ENCODE data around the gene HNRNPH2. TPM values are rescaled to one million over a fixed set of nuclear protein-coding genes. Genes with fewer than 3 reads are reported as not detected.

The HNRNPH2 gene
- total and polyA plus RNA-seq, 12 donors: 44.3 to 182 (median 69.9) TPM

GRCh38 chrX:101390664-101391525, 17.1 kb upstream of the HNRNPH2 start, which contains the start of gene RPL36A:
Gene RPL36A (plus strand): TSS chrX:101391011. CDS start chrX:101391044, 33 bp downstream.
- TF ChIP-seq POLR2A (IDR thresholded peaks at IDR 0.05): peak; percentile 51 to 73
- TF ChIP-seq CTCF (IDR thresholded peaks at IDR 0.05): peak; percentile 27 to 65 (median 58)
- intact Hi-C loops (cut with DNase I): no loop called here
- H3K4me3 ChIP-seq: peak within 1 kb of the TSS in 3 of 4 donors; percentile 18 to 58 (median 31)
- H3K27ac ChIP-seq: peak within 1 kb of the TSS in 4 of 5 donors; percentile 10 to 81 (median 54)
- peak; percentile 77 to 93 (median 86) for DNase-seq
- H3K27me3 ChIP-seq: no peaks in the 10 kb centered on the region
- 0 to 51% (median 17%) methylated on average over 16 to 47 of the region's 47 CpGs for WGBS, 4 donors
- H3K36me3 ChIP-seq (replicated peaks in 1 of 2): no peaks in the 10 kb centered on the region
- H3K9me3 ChIP-seq (replicated peaks in 1 of 3): no peaks in the 10 kb centered on the region
- no peaks in the 10 kb centered on the region for H3K4me1 ChIP-seq (replicated peaks in 1 of 2)

DNA sequence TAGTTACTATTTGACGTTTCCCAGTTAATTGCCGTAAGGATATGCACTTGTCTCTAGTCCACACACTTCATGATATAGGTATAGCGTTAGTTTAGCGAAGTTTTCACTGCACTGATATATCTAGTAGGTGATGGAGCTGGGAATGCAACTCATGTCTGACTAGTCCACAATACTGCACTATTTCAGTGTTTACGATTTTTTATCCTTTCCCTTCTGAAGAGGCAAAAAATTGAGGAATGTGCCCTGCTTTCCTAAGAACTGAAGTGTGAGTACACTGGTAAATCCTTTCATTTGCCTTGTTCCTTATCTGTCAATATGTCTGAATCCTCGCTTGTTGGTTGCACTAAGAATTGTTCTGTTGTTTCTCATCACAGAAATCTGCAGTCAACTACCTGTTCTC, 16.2 kb upstream of the HNRNPH2 start:
- Histone ChIP-seq H3K27me3 (no peaks in the 10 kb centered on the region), H3K27ac (peak overlapping the region in 2 of 5 donors; percentile 75 to 81), H3K4me1 (replicated peaks in 1 of 2) (no peaks in the 10 kb centered on the region), H3K9me3 (replicated peaks in 1 of 3) (no peaks in the 10 kb centered on the region), H3K36me3 (replicated peaks in 1 of 2) (no peaks in the 10 kb centered on the region), H3K4me3 (peak overlapping the region in 1 of 4 donors; percentile 58)
- intact Hi-C loops (cut with DNase I): no loop called here
- no peak for DNase-seq
- 32 to 67% (median 60%) methylated on average over 6 of the region's 6 CpGs for WGBS, 4 donors
- TF ChIP-seq POLR2A (IDR thresholded peaks at IDR 0.05) (no peak), CTCF (IDR thresholded peaks at IDR 0.05) (no peak)

GRCh38 chrX:101393530-101394305, 14.3 kb upstream of the HNRNPH2 start:
- 76 to 86% (median 81%) methylated on average over 11 of the region's 11 CpGs for WGBS, 4 donors
- intact Hi-C loops (cut with DNase I): no loop called here
- Histone ChIP-seq H3K27me3 (no peaks in the 10 kb centered on the region), H3K4me3 (no peak overlapping the region), H3K4me1 (replicated peaks in 1 of 2) (no peaks in the 10 kb centered on the region), H3K9me3 (replicated peaks in 1 of 3) (no peaks in the 10 kb centered on the region), H3K36me3 (replicated peaks in 1 of 2) (no peaks in the 10 kb centered on the region), H3K27ac (no peak overlapping the region)
- no peak for DNase-seq
- TF ChIP-seq POLR2A (IDR thresholded peaks at IDR 0.05): no peak
- TF ChIP-seq CTCF (IDR thresholded peaks at IDR 0.05): no peak

DNA sequence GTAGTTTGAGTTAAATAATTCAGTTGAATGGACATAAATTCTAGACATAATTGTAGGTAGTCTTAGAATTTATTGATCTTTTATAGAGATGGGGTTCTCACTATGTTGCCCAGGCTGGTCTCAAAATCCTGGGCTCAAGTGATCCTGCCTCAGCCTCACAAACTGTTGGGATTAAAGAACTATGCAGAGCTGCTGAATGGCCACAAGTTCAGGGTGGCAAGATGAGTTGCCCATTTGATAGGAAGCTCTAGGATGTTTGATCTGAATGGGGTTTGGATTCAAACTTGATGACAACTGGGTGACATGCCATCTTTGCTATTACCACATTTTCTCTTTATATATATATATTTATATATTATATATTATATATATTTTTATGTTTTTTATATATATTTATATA, 13.7 kb upstream of the HNRNPH2 start:
- H3K4me1 ChIP-seq (replicated peaks in 1 of 2): no peaks in the 10 kb centered on the region
- intact Hi-C loops (cut with DNase I): no loop called here
- DNase-seq: no peak
- H3K36me3 ChIP-seq (replicated peaks in 1 of 2): no peaks in the 10 kb centered on the region
- H3K27me3 ChIP-seq: no peaks in the 10 kb centered on the region
- H3K4me3 ChIP-seq: no peak overlapping the region
- TF ChIP-seq CTCF (IDR thresholded peaks at IDR 0.05) (no peak), POLR2A (IDR thresholded peaks at IDR 0.05) (no peak)
- H3K27ac ChIP-seq: no peak overlapping the region
- no peaks in the 10 kb centered on the region for H3K9me3 ChIP-seq (replicated peaks in 1 of 3)

All from adrenal gland (tissue), 12 donors.